HuH-7.5 (cell line): ENCODE results near the gene NAMPT.
"Not testable (repeated sequence)": the region's sequence is repeated elsewhere in the genome, so short reads cannot be mapped to it uniquely, and the experiment has no call there.

Experiments used
- DNase-seq: peaks from one replicate; pipeline ENCODE4 v3.0.0; 2011; ENCODE audit warnings: low spot score

NAMPT gene

GRCh38 chr7:106225856-106226255 lies 58.9 kb downstream of the NAMPT start:
- DNase-seq, result no peak

GRCh38 chr7:106224797-106225196 lies 60.0 kb downstream of the NAMPT start:
- DNase-seq, result no peak

GRCh38 chr7:106223156-106223555 lies 61.6 kb downstream of the NAMPT start:
- no peak for DNase-seq

- DNase-seq, result no peak
These were observed 62.2 kb downstream of the NAMPT start for GRCh38 chr7:106222545-106222944.

GRCh38 chr7:106220307-106220706 lies 64.5 kb downstream of the NAMPT start:
- DNase-seq, result no peak

- DNase-seq, result no peak
These were observed 65.6 kb downstream of the NAMPT start for GRCh38 chr7:106219170-106219569.

- DNase-seq, result no peak
These were observed 66.2 kb downstream of the NAMPT start for GRCh38 chr7:106218546-106218945.

GRCh38 chr7:106216923-106217542 lies 67.8 kb downstream of the NAMPT start:
- peak; percentile 29 for DNase-seq

- no peak for DNase-seq
These were observed 68.3 kb downstream of the NAMPT start for GRCh38 chr7:106216517-106216922.

- DNase-seq, result no peak
These were observed 68.8 kb downstream of the NAMPT start for GRCh38 chr7:106215868-106216516.

GRCh38 chr7:106208944-106209343 lies 75.8 kb downstream of the NAMPT start:
- DNase-seq, result not testable (repeated sequence)

GRCh38 chr7:106206826-106207541 lies 77.8 kb downstream of the NAMPT start:
- DNase-seq, result no peak

- DNase-seq, result no peak
These were observed 79.1 kb downstream of the NAMPT start for GRCh38 chr7:106205621-106206222.

GRCh38 chr7:106203473-106203872 lies 81.3 kb downstream of the NAMPT start:
- DNase-seq, result no peak

- no peak for DNase-seq
These were observed 83.6 kb downstream of the NAMPT start for GRCh38 chr7:106201164-106201563.

- no peak for DNase-seq
These were observed 84.9 kb downstream of the NAMPT start for GRCh38 chr7:106199813-106200364.

GRCh38 chr7:106199024-106199423 lies 85.8 kb downstream of the NAMPT start:
- no peak for DNase-seq
